Panc1 (cell line): ENCODE results near the gene ASB12. TPM values are rescaled to one million over a fixed set of nuclear protein-coding genes. Genes with fewer than 3 reads are reported as not detected.

ENCODE experiments used
- ATAC-seq: fragments of 200-7000 bp; cut with Tn5 transposase; 2 replicates; pipeline ENCODE4 v1.9.1; 2020; ENCODE audit warnings: mild to moderate bottlenecking, moderate library complexity
- BruUV-seq: library from RNA; stranded (reverse); fragments of 400-500 nt; replicated peaks from 2 replicates; lab custom pipeline; 2021; lab: Mats Ljungman, UMichigan
- CTCF ChIA-PET: fragments of 300-600 bp; sonication (Branson Sonifier 250); formaldehyde crosslinking; loops from one replicate; lab custom pipeline; 2022; ENCODE audit warnings: antibody characterized with exemption; lab: Charles Lee
- POLR2A ChIA-PET: fragments of 300-600 bp; sonication (Branson Sonifier 250); formaldehyde crosslinking; loops from one replicate; lab custom pipeline; 2022; ENCODE audit warnings: antibody characterized with exemption; lab: Charles Lee
- DNase-seq: peaks from one replicate; pipeline ENCODE4 v3.0.0-alpha.2; 2010; ENCODE audit warnings: low read depth, low spot score
- H3K27ac ChIP-seq: 2 replicates; pipeline ENCODE4 v1.5.1; 2011; ENCODE audit warnings: mild to moderate bottlenecking, low read length, inconsistent platforms
- H3K27me3 ChIP-seq: fragments of 200-500 bp; sonication (Bioruptor generic); 2 replicates; pipeline ENCODE4 v1.6.0; 2014; ENCODE audit warnings: low read length, inconsistent platforms; ENCODE audit not compliant: control insufficient read depth, insufficient read depth
- H3K36me3 ChIP-seq: fragments of 200-500 bp; sonication (Bioruptor generic); 2 replicates; pipeline ENCODE4 v1.5.1; 2014; ENCODE audit warnings: inconsistent platforms, mild to moderate bottlenecking, low read length, moderate library complexity; ENCODE audit not compliant: control insufficient read depth, insufficient read depth
- H3K4me1 ChIP-seq: 2 replicates; pipeline ENCODE4 v1.5.1; 2011; ENCODE audit warnings: inconsistent platforms, mild to moderate bottlenecking, low read length, moderate library complexity; ENCODE audit not compliant: control insufficient read depth, insufficient read depth
- H3K4me3 ChIP-seq, 2 experiments: 2 replicates each; pipeline ENCODE4 v1.5.1; 2011 to 2012; ENCODE audit warnings: low read depth in 2 of 2, low read length in 2 of 2, mild to moderate bottlenecking in 2 of 2, inconsistent platforms in 1 of 2, moderate library complexity in 1 of 2
- H3K9me3 ChIP-seq: fragments of 200-500 bp; sonication (Bioruptor generic); 2 replicates; pipeline ENCODE4 v1.5.1; 2014; ENCODE audit warnings: low read depth, mild to moderate bottlenecking, inconsistent platforms, low read length, moderate library complexity; ENCODE audit not compliant: control insufficient read depth, insufficient read depth
- CTCF ChIP-seq: fragments of 450-650 bp; IDR thresholded peaks from 2 replicates; pipeline ENCODE4 v1.5.1; 2017; ENCODE audit warnings: mild to moderate bottlenecking
- POLR2AphosphoS5 ChIP-seq: IDR thresholded peaks from 2 replicates; pipeline ENCODE4 v1.6.1; 2012; ENCODE audit warnings: mild to moderate bottlenecking, low read depth, low read length, moderate library complexity
- SIN3A ChIP-seq: IDR thresholded peaks from 2 replicates; pipeline ENCODE4 v1.6.1; 2012; ENCODE audit warnings: low read depth, mild to moderate bottlenecking, low read length, moderate library complexity, borderline replicate concordance; ENCODE audit not compliant: insufficient read depth
- TCF7L2 ChIP-seq: IDR thresholded peaks from 2 replicates; pipeline ENCODE4 v1.6.1; 2011; ENCODE audit warnings: mild to moderate bottlenecking, low read depth, low read length, inconsistent platforms
- in situ Hi-C: cut with HindIII; loops from 2 replicates; pipeline ENCODE4 v1.10.0; 2016; ENCODE audit warnings: low sequenced_read_pairs, low pct_unique_long_range_greater_than_20kb
- intact Hi-C: fragments of 100-400 bp; cut with micrococcal nuclease; formaldehyde crosslinking; loops from one replicate; pipeline ENCODE4 v1.10.0; 2022; ENCODE audit not compliant: unreplicated experiment
- total RNA-seq: library from RNA; stranded (reverse); gene quantifications from one replicate; pipeline ENCODE4 v1.2.1, GENCODE V29; 2021; ENCODE audit not compliant: unreplicated experiment
- TF ChIP-seq, protein P1 (sequence below), 2 experiments: IDR thresholded peaks; 2 replicates each; pipeline ENCODE4 v1.6.1; 2011 to 2012; ENCODE audit warnings: low read depth in 2 of 2, control low read depth in 1 of 2, low read length in 1 of 2, mild to moderate bottlenecking in 1 of 2, moderate library complexity in 1 of 2; ENCODE audit not compliant: insufficient read depth in 1 of 2

Gene ASB12
- total RNA-seq, 1 experiment from 2014 or later: not detected

DNA sequence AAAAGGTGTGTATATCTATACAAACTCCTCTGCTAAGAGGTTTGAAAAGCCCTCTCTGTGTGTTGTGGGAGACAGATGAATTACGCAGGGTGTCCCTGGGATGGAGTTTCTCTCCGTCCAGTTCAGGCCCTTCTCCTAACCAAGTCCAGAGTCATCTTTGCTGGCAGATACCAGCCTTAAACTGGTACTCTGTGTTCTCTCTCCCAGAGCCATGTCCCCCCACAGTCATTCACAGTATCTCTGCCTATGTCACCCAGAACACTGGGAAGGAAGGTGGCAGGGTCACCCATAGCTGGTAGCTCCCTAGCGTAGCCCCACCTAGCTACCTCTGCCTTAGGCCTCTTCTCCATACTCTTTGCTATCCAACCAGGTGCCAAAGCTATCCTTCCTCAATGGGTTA is 33.8 kb downstream of the ASB12 start:
- no peaks in the 10 kb centered on the region for H3K36me3 ChIP-seq
- TF ChIP-seq TCF7L2 (no peak), CTCF (no peak), SIN3A (no peak), POLR2AphosphoS5 (no peak)
- TF ChIP-seq, protein P1, sequence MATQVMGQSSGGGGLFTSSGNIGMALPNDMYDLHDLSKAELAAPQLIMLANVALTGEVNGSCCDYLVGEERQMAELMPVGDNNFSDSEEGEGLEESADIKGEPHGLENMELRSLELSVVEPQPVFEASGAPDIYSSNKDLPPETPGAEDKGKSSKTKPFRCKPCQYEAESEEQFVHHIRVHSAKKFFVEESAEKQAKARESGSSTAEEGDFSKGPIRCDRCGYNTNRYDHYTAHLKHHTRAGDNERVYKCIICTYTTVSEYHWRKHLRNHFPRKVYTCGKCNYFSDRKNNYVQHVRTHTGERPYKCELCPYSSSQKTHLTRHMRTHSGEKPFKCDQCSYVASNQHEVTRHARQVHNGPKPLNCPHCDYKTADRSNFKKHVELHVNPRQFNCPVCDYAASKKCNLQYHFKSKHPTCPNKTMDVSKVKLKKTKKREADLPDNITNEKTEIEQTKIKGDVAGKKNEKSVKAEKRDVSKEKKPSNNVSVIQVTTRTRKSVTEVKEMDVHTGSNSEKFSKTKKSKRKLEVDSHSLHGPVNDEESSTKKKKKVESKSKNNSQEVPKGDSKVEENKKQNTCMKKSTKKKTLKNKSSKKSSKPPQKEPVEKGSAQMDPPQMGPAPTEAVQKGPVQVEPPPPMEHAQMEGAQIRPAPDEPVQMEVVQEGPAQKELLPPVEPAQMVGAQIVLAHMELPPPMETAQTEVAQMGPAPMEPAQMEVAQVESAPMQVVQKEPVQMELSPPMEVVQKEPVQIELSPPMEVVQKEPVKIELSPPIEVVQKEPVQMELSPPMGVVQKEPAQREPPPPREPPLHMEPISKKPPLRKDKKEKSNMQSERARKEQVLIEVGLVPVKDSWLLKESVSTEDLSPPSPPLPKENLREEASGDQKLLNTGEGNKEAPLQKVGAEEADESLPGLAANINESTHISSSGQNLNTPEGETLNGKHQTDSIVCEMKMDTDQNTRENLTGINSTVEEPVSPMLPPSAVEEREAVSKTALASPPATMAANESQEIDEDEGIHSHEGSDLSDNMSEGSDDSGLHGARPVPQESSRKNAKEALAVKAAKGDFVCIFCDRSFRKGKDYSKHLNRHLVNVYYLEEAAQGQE (IDR thresholded peaks at IDR 0.05; ENCODE audit: insufficient read depth in 1 of 2, low read depth in 2 of 2, low read length in 1 of 2): no peak
- DNase-seq: no peak
- ATAC-seq: no peak
- no peak overlapping the region for H3K27ac ChIP-seq
- in situ Hi-C loops (no loop called here), intact Hi-C loops (no loop called here)
- ChIA-PET CTCF (no interaction called here), POLR2A (no interaction called here)
- no TSS peak for BruUV-seq
- H3K27me3 ChIP-seq: no peaks in the 10 kb centered on the region
- no peaks in the 10 kb centered on the region for H3K4me1 ChIP-seq
- no peaks in the 10 kb centered on the region for H3K9me3 ChIP-seq
- H3K4me3 ChIP-seq: no peak overlapping the region

DNA sequence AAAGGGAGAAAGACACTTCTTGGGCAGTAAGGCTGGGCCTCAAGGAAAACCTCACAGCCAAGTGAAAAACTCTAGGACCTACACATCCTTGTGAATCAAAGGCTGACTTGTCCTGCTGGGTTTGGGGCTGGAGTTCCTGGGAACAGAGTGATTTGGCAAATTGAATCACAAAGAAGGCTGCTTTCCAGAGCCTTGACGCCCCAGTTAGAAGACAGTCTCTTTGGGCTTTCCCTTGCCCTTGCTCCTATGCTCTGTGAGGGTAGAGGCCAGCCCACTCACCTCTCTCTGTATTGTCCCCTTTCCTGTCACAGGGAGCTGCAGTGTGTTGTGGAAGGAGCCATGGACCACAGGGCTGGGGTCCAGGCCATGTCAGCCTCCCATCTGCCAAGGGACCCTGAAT is 34.5 kb downstream of the ASB12 start:
- H3K9me3 ChIP-seq: no peaks in the 10 kb centered on the region
- in situ Hi-C loops: no loop called here
- BruUV-seq: no TSS peak
- H3K27ac ChIP-seq: no peak overlapping the region
- H3K4me1 ChIP-seq: no peaks in the 10 kb centered on the region
- no peak for ATAC-seq
- TF ChIP-seq TCF7L2 (no peak), CTCF (no peak), POLR2AphosphoS5 (no peak), SIN3A (no peak)
- TF ChIP-seq, protein P1 (IDR thresholded peaks at IDR 0.05; ENCODE audit: insufficient read depth in 1 of 2, low read depth in 2 of 2, low read length in 1 of 2): no peak
- intact Hi-C loops: no loop called here
- ChIA-PET CTCF (no interaction called here), POLR2A (no interaction called here)
- no peaks in the 10 kb centered on the region for H3K36me3 ChIP-seq
- no peaks in the 10 kb centered on the region for H3K27me3 ChIP-seq
- DNase-seq: no peak
- no peak overlapping the region for H3K4me3 ChIP-seq
